ENCODE results near the gene ONECUT2.

DNA sequence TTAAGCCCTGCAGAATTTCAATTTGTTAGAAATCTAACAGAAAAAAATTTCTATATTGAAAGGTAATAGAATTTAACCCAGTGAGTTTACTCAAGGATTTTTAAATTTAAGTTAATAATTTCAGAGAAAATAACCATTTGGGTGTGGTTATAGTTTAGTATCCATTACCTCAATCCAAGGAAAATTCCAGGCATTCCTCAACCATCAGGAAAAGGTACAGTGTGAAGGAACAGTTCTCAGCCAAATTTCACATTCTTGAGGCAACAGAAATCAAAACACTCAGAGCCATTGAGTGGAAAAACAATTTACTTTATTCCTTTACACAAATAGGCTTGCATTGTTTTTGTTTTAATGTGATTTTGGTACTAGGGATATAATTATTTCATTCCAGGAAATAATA is 45.6 kb downstream of the ONECUT2 start:
- TF ChIP-seq, protein P1, sequence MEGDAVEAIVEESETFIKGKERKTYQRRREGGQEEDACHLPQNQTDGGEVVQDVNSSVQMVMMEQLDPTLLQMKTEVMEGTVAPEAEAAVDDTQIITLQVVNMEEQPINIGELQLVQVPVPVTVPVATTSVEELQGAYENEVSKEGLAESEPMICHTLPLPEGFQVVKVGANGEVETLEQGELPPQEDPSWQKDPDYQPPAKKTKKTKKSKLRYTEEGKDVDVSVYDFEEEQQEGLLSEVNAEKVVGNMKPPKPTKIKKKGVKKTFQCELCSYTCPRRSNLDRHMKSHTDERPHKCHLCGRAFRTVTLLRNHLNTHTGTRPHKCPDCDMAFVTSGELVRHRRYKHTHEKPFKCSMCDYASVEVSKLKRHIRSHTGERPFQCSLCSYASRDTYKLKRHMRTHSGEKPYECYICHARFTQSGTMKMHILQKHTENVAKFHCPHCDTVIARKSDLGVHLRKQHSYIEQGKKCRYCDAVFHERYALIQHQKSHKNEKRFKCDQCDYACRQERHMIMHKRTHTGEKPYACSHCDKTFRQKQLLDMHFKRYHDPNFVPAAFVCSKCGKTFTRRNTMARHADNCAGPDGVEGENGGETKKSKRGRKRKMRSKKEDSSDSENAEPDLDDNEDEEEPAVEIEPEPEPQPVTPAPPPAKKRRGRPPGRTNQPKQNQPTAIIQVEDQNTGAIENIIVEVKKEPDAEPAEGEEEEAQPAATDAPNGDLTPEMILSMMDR (IDR thresholded peaks at IDR 0.05) = no peak
- no peak for TF ChIP-seq POLR2A (IDR thresholded peaks at IDR 0.05)

Data from heart left ventricle (tissue), 13 donors.